Neural progenitor cell (in vitro differentiated cells): ENCODE measurements around the gene PRND. TPM values are rescaled to one million over a fixed set of nuclear protein-coding genes. Genes with fewer than 3 reads are reported as not detected.

Source experiments
- DNase-seq: peaks from one replicate; pipeline ENCODE4 v3.0.0-alpha.2; 2016; ENCODE audit warnings: low spot score
- H2AFZ ChIP-seq: fragments of 200-600 bp; sonication (generic); replicated peaks from 2 replicates; pipeline ENCODE4 v1.6.1; 2016; ENCODE audit warnings: antibody characterized with exemption
- H3F3A ChIP-seq: fragments of 200-600 bp; sonication (generic); 2 replicates; pipeline ENCODE4 v1.6.1; 2016; ENCODE audit warnings: antibody characterized with exemption, low read depth
- H3K27ac ChIP-seq: fragments of 200-600 bp; sonication (generic); 2 replicates; pipeline ENCODE4 v1.5.1; 2016; ENCODE audit warnings: mild to moderate bottlenecking
- H3K27me3 ChIP-seq: fragments of 200-600 bp; sonication (generic); 2 replicates; pipeline ENCODE4 v1.6.1; 2016; ENCODE audit warnings: mild to moderate bottlenecking, moderate library complexity
- H3K36me3 ChIP-seq: fragments of 200-600 bp; sonication (generic); 2 replicates; pipeline ENCODE4 v1.5.1; 2016
- H3K4me1 ChIP-seq: fragments of 200-600 bp; sonication (generic); 2 replicates; pipeline ENCODE4 v1.6.1; 2016; ENCODE audit warnings: mixed run types
- H3K4me2 ChIP-seq: fragments of 200-600 bp; sonication (generic); 2 replicates; pipeline ENCODE4 v1.6.1; 2016
- H3K4me3 ChIP-seq: fragments of 200-600 bp; sonication (generic); 2 replicates; pipeline ENCODE4 v1.5.1; 2016
- H3K79me2 ChIP-seq: fragments of 200-600 bp; sonication (generic); 2 replicates; pipeline ENCODE4 v1.6.1; 2016; ENCODE audit warnings: low read depth
- H3K9ac ChIP-seq: fragments of 200-600 bp; sonication (generic); 2 replicates; pipeline ENCODE4 v1.6.1; 2016
- H3K9me3 ChIP-seq: fragments of 200-600 bp; sonication (generic); 2 replicates; pipeline ENCODE4 v1.5.1; 2016; ENCODE audit warnings: low read depth
- H4K20me1 ChIP-seq: fragments of 200-600 bp; sonication (generic); 2 replicates; pipeline ENCODE4 v1.6.1; 2016; ENCODE audit warnings: low read depth
- H3K27ac Mint-ChIP-seq: 3 replicates; pipeline ENCODE4 v1.8.0; 2021; ENCODE audit warnings: mixed read lengths
- H3K27me3 Mint-ChIP-seq: 2 replicates; pipeline ENCODE4 v1.8.0; 2022; ENCODE audit warnings: low read depth, mild to moderate bottlenecking, inconsistent platforms, moderate library complexity, mixed read lengths; ENCODE audit not compliant: insufficient read depth
- H3K36me3 Mint-ChIP-seq: 3 replicates; pipeline ENCODE4 v1.8.0; 2021; ENCODE audit warnings: mixed read lengths
- H3K4me1 Mint-ChIP-seq: 3 replicates; pipeline ENCODE4 v1.8.0; 2021; ENCODE audit warnings: mixed read lengths
- H3K4me3 Mint-ChIP-seq: 3 replicates; pipeline ENCODE4 v1.8.0; 2021; ENCODE audit warnings: mild to moderate bottlenecking, moderate library complexity, mixed read lengths
- H3K9me3 Mint-ChIP-seq: 3 replicates; pipeline ENCODE4 v1.8.0; 2020; ENCODE audit warnings: mixed read lengths
- CTCF ChIP-seq: fragments of 200-600 bp; sonication (generic); IDR thresholded peaks from 2 replicates; pipeline ENCODE4 v1.5.1; 2017; ENCODE audit warnings: antibody characterized with exemption, mild to moderate bottlenecking
- EZH2 ChIP-seq: fragments of 200-600 bp; sonication (generic); IDR thresholded peaks from 2 replicates; pipeline ENCODE4 v1.6.1; 2017; ENCODE audit warnings: antibody characterized with exemption, mild to moderate bottlenecking, moderate library complexity
- EZH2phosphoT487 ChIP-seq: fragments of 200-600 bp; sonication (generic); IDR thresholded peaks from 2 replicates; pipeline ENCODE4 v1.6.1; 2017; ENCODE audit warnings: antibody characterized with exemption
- total RNA-seq: library from RNA; depleted of rRNA; stranded (reverse); fragments of >200 nt; gene quantifications from 2 replicates; pipeline ENCODE4 v1.2.3, GENCODE V29; 2015; ENCODE audit warnings: low replicate concordance

PRND gene
- total RNA-seq, 1 donor from 2014 or later: not detected

DNA sequence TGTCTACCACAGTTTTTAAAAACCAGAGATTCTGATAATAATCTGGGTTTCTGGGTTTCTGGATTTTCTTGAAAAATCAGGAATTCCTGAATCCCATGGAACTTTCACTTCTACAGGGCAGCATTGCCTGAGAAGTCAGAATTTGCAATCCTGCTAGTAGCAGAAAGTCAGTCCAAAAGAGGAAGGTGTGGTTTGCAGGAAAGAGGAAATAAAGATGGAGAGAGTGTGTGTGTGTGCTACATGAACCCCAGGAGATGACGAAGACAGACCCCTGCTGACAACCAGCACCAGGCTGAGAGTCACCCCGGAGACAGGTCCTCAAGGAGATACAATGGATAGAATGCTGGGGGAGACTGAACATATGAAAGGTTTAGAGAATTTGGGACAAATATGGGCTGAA is 44.9 kb downstream of the PRND start:
- Histone ChIP-seq H4K20me1 (no peaks in the 10 kb centered on the region), H2AFZ (no peak overlapping the region), H3K9me3 (no peaks in the 10 kb centered on the region), H3K27me3 (peaks cover 10% of the 10 kb centered on the region), H3K4me2 (no peak overlapping the region), H3K79me2 (no peaks in the 10 kb centered on the region), H3K36me3 (no peaks in the 10 kb centered on the region), H3K27ac (no peak overlapping the region), H3K9ac (no peak overlapping the region), H3F3A (no peaks in the 10 kb centered on the region), H3K4me1 (no peaks in the 10 kb centered on the region), H3K4me3 (no peak overlapping the region)
- Mint-ChIP-seq H3K9me3 (peaks cover 15% of the 10 kb centered on the region), H3K4me1 (no peaks in the 10 kb centered on the region), H3K4me3 (no peak overlapping the region), H3K27ac (no peak overlapping the region), H3K36me3 (no peaks in the 10 kb centered on the region), H3K27me3 (peaks cover 12% of the 10 kb centered on the region)
- DNase-seq: no peak
- no peak for TF ChIP-seq EZH2phosphoT487
- no peak for TF ChIP-seq EZH2
- TF ChIP-seq CTCF: no peak

GRCh38 chr20:4767084-4767483 is 45.4 kb downstream of the PRND start:
- H3K9me3 ChIP-seq: no peaks in the 10 kb centered on the region
- Mint-ChIP-seq H3K27ac (no peak overlapping the region), H3K4me3 (no peak overlapping the region), H3K36me3 (no peaks in the 10 kb centered on the region), H3K27me3 (peaks cover 12% of the 10 kb centered on the region), H3K4me1 (no peaks in the 10 kb centered on the region), H3K9me3 (peaks cover 17% of the 10 kb centered on the region)
- H3K27me3 ChIP-seq: peaks cover 6% of the 10 kb centered on the region
- H3K9ac ChIP-seq: no peak overlapping the region
- H3K4me1 ChIP-seq: no peaks in the 10 kb centered on the region
- no peaks in the 10 kb centered on the region for H4K20me1 ChIP-seq
- H2AFZ ChIP-seq: no peak overlapping the region
- no peak overlapping the region for H3K27ac ChIP-seq
- H3K4me3 ChIP-seq: no peak overlapping the region
- DNase-seq: no peak
- no peak overlapping the region for H3K4me2 ChIP-seq
- TF ChIP-seq EZH2phosphoT487: no peak
- no peak for TF ChIP-seq EZH2
- TF ChIP-seq CTCF: no peak
- no peaks in the 10 kb centered on the region for H3F3A ChIP-seq
- no peaks in the 10 kb centered on the region for H3K79me2 ChIP-seq
- no peaks in the 10 kb centered on the region for H3K36me3 ChIP-seq

- no peaks in the 10 kb centered on the region for H3K27me3 ChIP-seq
- H3K27me3 Mint-ChIP-seq: peaks cover 7% of the 10 kb centered on the region
- H3K27ac Mint-ChIP-seq: no peak overlapping the region
- H3K9ac ChIP-seq: no peak overlapping the region
- H3K9me3 ChIP-seq: no peaks in the 10 kb centered on the region
- no peak overlapping the region for H3K4me3 ChIP-seq
- no peaks in the 10 kb centered on the region for H3K36me3 ChIP-seq
- H3K36me3 Mint-ChIP-seq: no peaks in the 10 kb centered on the region
- no peaks in the 10 kb centered on the region for H4K20me1 ChIP-seq
- H3K4me3 Mint-ChIP-seq: no peak overlapping the region
- H2AFZ ChIP-seq: no peak overlapping the region
- no peak overlapping the region for H3K27ac ChIP-seq
- H3K4me1 ChIP-seq: no peaks in the 10 kb centered on the region
- TF ChIP-seq EZH2phosphoT487 (no peak), EZH2 (no peak)
- no peaks in the 10 kb centered on the region for H3F3A ChIP-seq
- no peaks in the 10 kb centered on the region for H3K79me2 ChIP-seq
- peaks cover 21% of the 10 kb centered on the region for H3K9me3 Mint-ChIP-seq
- no peak for DNase-seq
- no peak overlapping the region for H3K4me2 ChIP-seq
- no peaks in the 10 kb centered on the region for H3K4me1 Mint-ChIP-seq
Measured at GRCh38 chr20:4769328-4769727, 47.6 kb downstream of the PRND start.

GRCh38 chr20:4770026-4770425 is 48.3 kb downstream of the PRND start:
- H3K79me2 ChIP-seq: no peaks in the 10 kb centered on the region
- H3K9me3 ChIP-seq: no peaks in the 10 kb centered on the region
- DNase-seq: no peak
- Mint-ChIP-seq H3K4me1 (no peaks in the 10 kb centered on the region), H3K4me3 (no peak overlapping the region), H3K9me3 (peaks cover 21% of the 10 kb centered on the region), H3K27ac (no peak overlapping the region), H3K36me3 (no peaks in the 10 kb centered on the region), H3K27me3 (peaks cover 5% of the 10 kb centered on the region)
- H3F3A ChIP-seq: no peaks in the 10 kb centered on the region
- no peaks in the 10 kb centered on the region for H3K27me3 ChIP-seq
- TF ChIP-seq EZH2: no peak
- no peak for TF ChIP-seq EZH2phosphoT487
- TF ChIP-seq CTCF: no peak
- no peak overlapping the region for H3K4me2 ChIP-seq
- H3K4me1 ChIP-seq: no peaks in the 10 kb centered on the region
- no peak overlapping the region for H3K4me3 ChIP-seq
- H3K27ac ChIP-seq: no peak overlapping the region
- H2AFZ ChIP-seq: no peak overlapping the region
- no peaks in the 10 kb centered on the region for H3K36me3 ChIP-seq
- no peaks in the 10 kb centered on the region for H4K20me1 ChIP-seq
- no peak overlapping the region for H3K9ac ChIP-seq
